GM21529 (cell line): ENCODE results near the gene CABS1.
A peak's percentile ranks its signal among the peaks of the same experiment; 100 is the strongest.

Experiments used
- ATAC-seq: cut with Tn5 transposase; IDR thresholded peaks from one replicate; pipeline ENCODE4 v1.9.1; 2021; ENCODE audit not compliant: unreplicated experiment

Gene CABS1

DNA sequence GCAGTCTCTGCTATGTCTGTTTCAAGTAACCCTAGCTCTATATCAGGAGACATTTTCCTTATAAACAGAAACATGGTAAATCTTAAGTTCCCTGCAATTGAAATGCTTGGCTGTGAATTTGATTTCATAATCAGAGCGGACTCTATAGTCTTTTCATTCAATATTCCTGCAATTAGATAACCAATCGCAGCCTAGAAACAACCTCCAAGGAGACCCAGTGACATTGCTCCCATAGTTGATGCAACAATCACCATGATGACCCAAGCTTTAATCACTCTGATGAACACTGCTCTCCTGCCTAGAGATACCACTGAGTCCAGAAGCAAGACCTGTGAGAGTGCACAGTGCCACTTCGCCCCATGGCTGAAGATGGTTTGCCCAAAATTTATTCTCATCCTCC lies at the start of gene CABS1:
CABS1 (plus strand) TSS at position 301 of the 400 bp plus-strand sequence; CDS start at position 360, 59 bp downstream.
- ATAC-seq: no peak

GRCh38 chr4:70288651-70289050 lies 46.1 kb upstream of the CABS1 start:
- ATAC-seq: no peak

DNA sequence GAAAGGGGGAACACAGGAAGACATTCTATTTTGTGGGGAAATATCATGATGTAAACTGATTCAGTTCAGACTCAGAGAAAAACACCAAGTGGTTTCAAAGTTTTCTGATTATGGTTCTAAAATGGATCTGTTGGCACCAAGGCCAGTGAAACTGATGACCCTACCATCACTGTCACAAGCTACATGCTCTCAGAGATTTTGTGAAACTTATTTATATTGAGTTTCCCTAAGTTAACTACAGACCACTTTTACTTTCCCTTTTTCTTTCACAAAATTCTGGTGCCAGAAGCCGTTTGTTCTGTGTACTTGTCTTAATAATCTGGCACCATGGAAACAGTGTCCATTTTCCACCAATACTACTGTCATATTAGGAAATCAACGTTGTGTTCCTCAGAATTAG lies 43.4 kb upstream of the CABS1 start:
- no peak for ATAC-seq

DNA sequence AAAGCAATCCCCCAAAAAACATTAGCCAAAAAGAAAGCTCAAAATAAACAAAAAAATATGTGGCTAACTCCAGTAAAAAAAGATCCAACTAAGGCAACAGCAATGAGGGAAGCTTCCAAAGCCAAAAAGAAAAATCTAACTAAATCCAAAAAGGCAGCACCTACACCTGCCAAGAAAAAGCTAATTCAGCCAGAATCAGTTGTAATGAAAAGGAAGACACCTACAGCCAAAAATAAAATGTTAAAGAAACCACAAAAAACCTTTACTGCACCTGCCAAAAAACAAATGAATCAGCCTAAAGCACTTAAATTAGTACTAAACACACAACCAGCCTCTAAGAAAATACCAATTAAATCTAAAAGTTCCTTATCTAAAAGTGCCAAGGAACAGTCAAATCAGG lies 37.2 kb upstream of the CABS1 start:
- no peak for ATAC-seq

DNA sequence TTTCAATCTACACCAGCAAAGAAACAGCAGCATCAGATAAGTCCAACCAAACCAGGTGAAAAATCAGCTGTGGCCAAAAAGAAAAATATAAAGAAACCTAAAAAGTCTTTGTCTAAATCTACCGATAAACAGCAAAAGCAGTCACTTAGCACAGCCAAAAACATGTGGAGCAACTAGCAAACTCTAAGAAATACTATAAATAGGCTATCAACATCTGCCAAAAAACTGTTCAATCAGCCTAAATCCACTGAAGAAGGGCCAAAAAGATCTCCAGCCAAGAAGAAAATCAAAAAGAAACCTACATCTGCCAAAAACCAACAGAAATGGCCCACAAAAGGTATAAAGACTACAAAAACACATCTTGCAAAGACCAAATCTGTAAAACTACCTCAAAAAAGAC lies 36.7 kb upstream of the CABS1 start:
- ATAC-seq: no peak

DNA sequence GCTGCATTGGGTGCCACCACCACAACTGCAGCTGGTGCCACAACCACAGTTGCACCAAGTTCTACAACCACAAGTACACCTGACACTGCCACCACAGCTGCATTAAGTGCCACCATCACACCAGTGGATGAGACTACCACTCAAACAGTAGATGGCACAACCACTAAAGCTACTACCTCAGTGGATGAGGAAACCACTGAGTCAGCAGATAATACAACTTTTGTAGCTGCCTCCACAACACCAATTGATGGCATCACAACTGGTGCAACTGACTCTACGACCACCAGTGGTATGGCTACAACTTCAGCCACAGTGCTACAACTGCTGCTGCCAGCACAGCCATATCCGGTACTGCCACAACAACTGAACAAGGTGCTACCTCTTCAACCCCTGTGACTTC lies 35.1 kb upstream of the CABS1 start:
- ATAC-seq: no peak

GRCh38 chr4:70300215-70300614 lies 34.6 kb upstream of the CABS1 start:
- no peak for ATAC-seq

- no peak for ATAC-seq
Measured at GRCh38 chr4:70303090-70303489, 31.7 kb upstream of the CABS1 start.

DNA sequence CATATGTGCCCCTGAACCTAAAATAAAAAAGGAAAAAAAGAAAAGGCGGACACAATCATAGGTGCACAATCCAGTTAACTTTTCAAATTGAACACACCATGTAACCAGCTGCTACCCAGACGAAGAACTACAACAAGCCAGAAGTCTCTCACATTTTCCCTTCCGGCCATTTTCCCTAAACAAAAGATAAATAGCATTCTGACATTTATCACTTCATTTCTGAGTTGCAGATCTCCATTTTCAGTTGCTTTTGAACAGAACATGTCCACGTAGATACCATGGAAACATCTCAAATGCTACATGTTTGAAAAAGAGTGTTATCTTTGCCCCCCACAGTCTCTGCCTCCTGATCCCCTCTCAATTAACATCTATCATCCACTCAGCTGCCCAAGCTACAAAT lies 29.2 kb upstream of the CABS1 start:
- no peak for ATAC-seq

GRCh38 chr4:70306076-70306475 lies 28.7 kb upstream of the CABS1 start:
- no peak for ATAC-seq

GRCh38 chr4:70313736-70314135 lies 21.0 kb upstream of the CABS1 start:
- ATAC-seq: no peak

DNA sequence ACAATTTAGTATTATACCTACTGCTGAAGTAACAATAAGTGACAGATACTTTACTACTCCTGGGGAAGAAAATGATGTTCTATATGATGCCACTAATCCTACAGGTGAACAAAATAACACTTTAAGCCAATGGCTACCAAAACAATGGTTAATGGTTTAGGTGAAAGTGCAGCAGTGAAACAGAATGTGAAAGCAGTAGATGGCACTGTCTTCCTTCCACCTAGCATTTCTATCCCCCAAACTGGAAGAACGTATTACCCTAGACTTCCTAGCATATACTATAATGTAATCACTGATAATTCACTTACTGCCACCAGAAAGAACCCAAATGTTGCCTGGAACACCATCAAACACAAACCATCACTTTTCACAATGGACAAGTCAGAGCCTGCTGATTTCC lies 18.9 kb upstream of the CABS1 start:
- peak; percentile 64 for ATAC-seq

- no peak for ATAC-seq
Measured at GRCh38 chr4:70326052-70326451, 8.7 kb upstream of the CABS1 start.

DNA sequence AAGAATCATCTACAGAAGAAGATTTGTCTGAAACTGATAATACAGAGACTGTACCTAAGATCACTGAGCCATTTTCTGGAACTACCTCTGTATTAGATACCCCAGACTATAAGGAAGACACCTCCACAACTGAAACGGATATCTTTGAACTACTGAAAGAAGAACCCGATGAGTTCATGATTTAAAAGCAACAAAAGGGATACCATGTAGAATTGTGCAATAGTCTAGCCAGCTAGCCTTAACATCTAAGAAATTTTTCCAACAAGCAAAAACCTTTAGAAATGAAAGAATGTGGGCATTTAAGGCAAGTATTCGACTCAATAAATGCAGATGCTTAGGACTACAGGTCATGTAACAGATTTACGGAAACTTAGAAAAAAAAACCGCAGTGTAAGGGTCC lies 1.3 kb downstream of the CABS1 start:
- no peak for ATAC-seq

- no peak for ATAC-seq
Measured at GRCh38 chr4:70337886-70338420, 3.2 kb downstream of the CABS1 start.

DNA sequence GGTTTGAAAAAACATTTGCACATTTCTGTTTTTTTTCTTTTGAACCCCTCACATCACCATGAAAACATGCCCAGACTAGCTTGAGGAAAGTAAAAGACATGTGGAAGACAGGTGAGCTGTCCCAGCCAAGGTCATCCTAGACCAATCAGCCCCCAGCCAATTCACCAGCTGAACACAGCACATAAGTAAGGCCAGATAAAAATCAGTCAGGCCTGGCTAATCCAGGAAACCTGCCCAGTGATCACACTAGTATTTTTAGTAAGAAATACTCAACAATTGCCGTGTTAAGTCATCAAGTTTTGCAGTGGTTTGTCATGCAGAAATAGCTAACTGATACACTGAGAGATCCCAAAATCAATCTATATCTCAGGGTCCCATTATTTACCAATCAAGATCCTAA lies 21.4 kb downstream of the CABS1 start:
- no peak for ATAC-seq

GRCh38 chr4:70359115-70359661 lies 24.4 kb downstream of the CABS1 start:
- no peak for ATAC-seq

- ATAC-seq: no peak
Measured at GRCh38 chr4:70360460-70360859, 25.7 kb downstream of the CABS1 start, which contains the start of gene SMR3A. Gene SMR3A, plus strand, starts transcription at chr4:70360760. Its CDS starts 1,356 bp downstream, at chr4:70362116.

GRCh38 chr4:70364002-70364401 lies 29.2 kb downstream of the CABS1 start:
- ATAC-seq: no peak

DNA sequence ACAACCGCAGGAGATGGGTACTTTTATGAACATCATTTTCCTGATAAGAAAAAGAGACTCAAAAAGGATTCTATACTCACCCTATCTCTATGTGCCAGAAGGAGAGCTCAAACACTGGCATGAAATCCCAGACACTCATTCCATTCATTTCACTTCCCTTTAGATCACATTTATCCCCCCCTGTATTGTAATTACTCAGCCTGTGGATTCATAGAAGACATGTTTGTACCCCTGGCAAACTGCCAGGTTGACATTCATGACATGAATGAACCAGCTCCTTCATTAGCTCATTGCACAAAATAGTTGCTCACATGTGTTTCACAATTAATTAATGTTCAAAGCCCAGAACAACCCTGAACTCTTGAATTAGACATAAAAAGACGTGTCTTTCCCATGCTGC lies 30.7 kb downstream of the CABS1 start:
- ATAC-seq: no peak

GRCh38 chr4:70367813-70368212 lies 33.0 kb downstream of the CABS1 start:
- no peak for ATAC-seq

DNA sequence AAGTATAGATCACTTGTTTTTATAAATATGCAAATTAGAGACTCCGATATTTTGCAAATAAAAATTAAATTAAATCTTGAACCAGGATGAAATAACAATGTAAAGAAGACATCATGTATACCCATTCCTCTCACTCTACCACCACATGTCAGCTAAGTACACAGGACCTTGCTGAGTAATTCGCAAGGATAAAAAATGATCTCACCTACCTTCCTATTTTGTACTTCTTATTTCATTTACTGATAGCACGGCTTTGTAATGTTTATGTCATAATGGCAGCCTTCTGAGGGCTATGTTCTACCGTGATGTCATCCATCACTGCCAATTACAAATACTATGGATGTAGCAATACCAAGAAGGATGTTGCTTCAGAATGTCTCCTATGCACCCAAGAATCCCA lies 37.2 kb downstream of the CABS1 start:
- ATAC-seq: no peak

DNA sequence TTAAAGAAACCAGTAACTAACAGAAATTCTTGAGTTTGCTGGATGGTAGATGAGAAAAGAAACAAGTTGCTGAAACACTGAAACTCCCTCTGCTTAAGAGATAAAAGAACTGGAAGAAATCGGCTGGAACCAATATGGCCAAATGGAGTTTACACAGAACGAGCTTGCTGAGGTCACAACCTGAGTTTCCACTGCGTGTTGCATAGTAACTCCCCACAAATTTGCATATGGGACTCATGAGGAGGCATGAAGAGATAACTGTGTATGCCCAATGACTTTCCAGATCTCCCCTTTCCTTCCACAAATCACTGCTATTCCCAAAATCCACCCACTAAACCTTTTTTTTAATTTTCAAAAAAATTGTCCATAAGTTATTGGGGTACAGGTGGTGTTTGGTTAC lies 38.0 kb downstream of the CABS1 start:
- ATAC-seq: no peak
